Lower leg skin (tissue), 4 donors: Measurements from ENCODE around the gene GRIK5. TPM values are rescaled to one million over a fixed set of nuclear protein-coding genes. Genes with fewer than 3 reads are reported as not detected.

Experiments used
- DNase-seq, 2 donors: peaks; one replicate each; pipeline ENCODE4 v3.0.0-alpha.2; 2019; ENCODE audit warnings: low spot score in 2 of 2
- H3K4me3 ChIP-seq: fragments of 200-600 bp; sonication (generic); 2 replicates; pipeline ENCODE4 v1.5.1; 2017; ENCODE audit warnings: mild to moderate bottlenecking, low read depth; ENCODE audit not compliant: poor library complexity, severe bottlenecking
- CTCF ChIP-seq, 3 donors: fragments of 450-650 bp; IDR thresholded peaks; one replicate each; pipeline ENCODE4 v1.5.1; 2016; ENCODE audit warnings: antibody characterized with exemption in 3 of 3, mild to moderate bottlenecking in 3 of 3, moderate library complexity in 2 of 3
- POLR2A ChIP-seq, 2 donors: fragments of 450-650 bp; IDR thresholded peaks; one replicate each; pipeline ENCODE4 v1.6.1; 2016 to 2017; ENCODE audit warnings: antibody characterized with exemption in 2 of 2, mild to moderate bottlenecking in 1 of 2, moderate library complexity in 1 of 2
- WGBS, 2 donors: methylation state at CpG; one replicate each; pipeline ENCODE4 v1.1.5; 2018; 5-methylcytosine and 5-hydroxymethylcytosine counted together
- intact Hi-C: fragments of 100-400 bp; cut with DNase I; formaldehyde crosslinking; loops from one replicate; pipeline ENCODE4 v1.15.0; 2023; ENCODE audit warnings: low total_unique reads
- total RNA-seq, 4 donors: library from RNA; depleted of rRNA; stranded (reverse); fragments of >200 nt; gene quantifications; one replicate each; pipeline ENCODE4 v1.1.0, GENCODE V29; 2016

GRIK5 gene
- total RNA-seq, 4 donors from 2014 or later = 0.11 to 1.4 (median 0.82) TPM

GRCh38 chr19:42113641-42114348 lies 43.8 kb upstream of the GRIK5 start:
- DNase-seq = no peak
- intact Hi-C loops = no loop called here
- WGBS, 2 donors = 47 to 49% methylated on average over 10 of the region's 10 CpGs
- TF ChIP-seq POLR2A (IDR thresholded peaks at IDR 0.05) (no peak), CTCF (IDR thresholded peaks at IDR 0.05) (no peak)
- no peak overlapping the region for H3K4me3 ChIP-seq

GRCh38 chr19:42111811-42112210 lies 41.8 kb upstream of the GRIK5 start:
- intact Hi-C loops = no loop called here
- no peak for DNase-seq
- H3K4me3 ChIP-seq = no peak overlapping the region
- WGBS, 2 donors = 73 to 80% methylated on average over 3 of the region's 3 CpGs
- TF ChIP-seq CTCF (IDR thresholded peaks at IDR 0.05) = no peak
- no peak for TF ChIP-seq POLR2A (IDR thresholded peaks at IDR 0.05)

- H3K4me3 ChIP-seq = no peak overlapping the region
- DNase-seq = no peak
- TF ChIP-seq CTCF (IDR thresholded peaks at IDR 0.05) (no peak), POLR2A (IDR thresholded peaks at IDR 0.05) (no peak)
- intact Hi-C loops = no loop called here
- WGBS, 2 donors = 50 to 61% methylated on average over 1 of the region's 1 CpG
Measured at GRCh38 chr19:42111384-42111783, 41.4 kb upstream of the GRIK5 start.

GRCh38 chr19:42110658-42111057 lies 40.7 kb upstream of the GRIK5 start:
- intact Hi-C loops = no loop called here
- WGBS, 2 donors = 80 to 87% methylated on average over 1 of the region's 1 CpG
- H3K4me3 ChIP-seq = no peak overlapping the region
- TF ChIP-seq POLR2A (IDR thresholded peaks at IDR 0.05) = no peak
- no peak for TF ChIP-seq CTCF (IDR thresholded peaks at IDR 0.05)
- no peak for DNase-seq

- no peak overlapping the region for H3K4me3 ChIP-seq
- TF ChIP-seq CTCF (IDR thresholded peaks at IDR 0.05) (no peak), POLR2A (IDR thresholded peaks at IDR 0.05) (no peak)
- 82 to 91% methylated on average over 3 of the region's 3 CpGs for WGBS, 2 donors
- DNase-seq = no peak
- intact Hi-C loops = no loop called here
Measured at GRCh38 chr19:42109896-42110295, 39.9 kb upstream of the GRIK5 start.
